Testis (tissue), 2 donors: ENCODE measurements around the gene DCHS1.

Experiments used
- POLR2A ChIP-seq: fragments of 450-650 bp; IDR thresholded peaks from one replicate; pipeline ENCODE4 v1.6.1; 2017; ENCODE audit warnings: antibody characterized with exemption, mild to moderate bottlenecking, moderate library complexity
- TF ChIP-seq, protein P1 (sequence below), 3 experiments: fragments of 450-650 bp in 2 of 3; fragments of 200-600 bp in 1 of 3; sonication (generic) in 1 of 3; IDR thresholded peaks; one replicate each; pipeline ENCODE4 v1.5.1; 2016 to 2019; ENCODE audit warnings: antibody characterized with exemption in 3 of 3, mild to moderate bottlenecking in 2 of 3, moderate library complexity in 1 of 3

DNA sequence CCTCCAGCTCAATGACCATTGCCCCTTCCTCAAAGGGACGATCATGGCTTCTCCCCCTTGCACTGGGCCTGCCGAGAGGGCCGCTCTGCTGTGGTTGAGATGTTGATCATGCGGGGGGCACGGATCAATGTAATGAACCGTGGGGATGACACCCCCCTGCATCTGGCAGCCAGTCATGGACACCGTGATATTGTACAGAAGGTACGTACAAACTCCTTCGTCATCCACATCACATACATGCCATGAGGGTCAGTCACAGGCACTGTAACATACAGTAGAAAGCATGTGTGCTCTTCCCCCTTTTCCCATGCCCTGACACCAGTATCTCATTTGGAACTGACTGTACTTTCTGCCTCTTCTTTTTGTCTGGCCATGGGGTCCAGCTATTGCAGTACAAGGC lies 47.6 kb downstream of the DCHS1 start:
- TF ChIP-seq, protein P1, sequence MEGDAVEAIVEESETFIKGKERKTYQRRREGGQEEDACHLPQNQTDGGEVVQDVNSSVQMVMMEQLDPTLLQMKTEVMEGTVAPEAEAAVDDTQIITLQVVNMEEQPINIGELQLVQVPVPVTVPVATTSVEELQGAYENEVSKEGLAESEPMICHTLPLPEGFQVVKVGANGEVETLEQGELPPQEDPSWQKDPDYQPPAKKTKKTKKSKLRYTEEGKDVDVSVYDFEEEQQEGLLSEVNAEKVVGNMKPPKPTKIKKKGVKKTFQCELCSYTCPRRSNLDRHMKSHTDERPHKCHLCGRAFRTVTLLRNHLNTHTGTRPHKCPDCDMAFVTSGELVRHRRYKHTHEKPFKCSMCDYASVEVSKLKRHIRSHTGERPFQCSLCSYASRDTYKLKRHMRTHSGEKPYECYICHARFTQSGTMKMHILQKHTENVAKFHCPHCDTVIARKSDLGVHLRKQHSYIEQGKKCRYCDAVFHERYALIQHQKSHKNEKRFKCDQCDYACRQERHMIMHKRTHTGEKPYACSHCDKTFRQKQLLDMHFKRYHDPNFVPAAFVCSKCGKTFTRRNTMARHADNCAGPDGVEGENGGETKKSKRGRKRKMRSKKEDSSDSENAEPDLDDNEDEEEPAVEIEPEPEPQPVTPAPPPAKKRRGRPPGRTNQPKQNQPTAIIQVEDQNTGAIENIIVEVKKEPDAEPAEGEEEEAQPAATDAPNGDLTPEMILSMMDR (IDR thresholded peaks at IDR 0.05), result no peak
- TF ChIP-seq POLR2A, result no peak
